ENCODE results near the gene KCNT2.
"Not testable (repeated sequence)": the region's sequence is repeated elsewhere in the genome, so short reads cannot be mapped to it uniquely, and the experiment has no call there.

Gene KCNT2

GRCh38 chr1:196323869-196324268 lies 284.4 kb downstream of the KCNT2 start:
- DNase-seq: no peak

DNA sequence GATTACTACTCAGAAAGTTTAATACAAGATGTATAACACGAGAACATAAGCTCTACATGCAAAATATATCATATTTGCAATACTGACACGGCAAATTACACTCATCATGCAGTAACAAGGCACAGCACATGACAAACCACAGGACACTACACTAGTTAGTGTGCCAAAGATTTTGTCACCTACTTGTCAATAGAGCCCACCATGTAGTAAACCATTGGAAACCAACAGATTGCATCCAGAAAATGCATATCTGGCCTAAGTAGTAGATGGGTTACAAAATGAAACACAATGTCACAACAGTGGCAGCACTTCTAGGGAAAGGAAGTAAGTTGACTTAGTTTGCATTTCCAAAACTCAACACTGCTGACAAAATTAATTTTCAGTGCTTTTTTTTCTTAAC lies 288.9 kb downstream of the KCNT2 start:
- no peak for DNase-seq

GRCh38 chr1:196317535-196318522 lies 290.4 kb downstream of the KCNT2 start:
- DNase-seq: peak in 13 of 58 donors; percentile 0 to 23 (median 8)

GRCh38 chr1:196312739-196313138 lies 295.5 kb downstream of the KCNT2 start:
- DNase-seq: no peak

DNA sequence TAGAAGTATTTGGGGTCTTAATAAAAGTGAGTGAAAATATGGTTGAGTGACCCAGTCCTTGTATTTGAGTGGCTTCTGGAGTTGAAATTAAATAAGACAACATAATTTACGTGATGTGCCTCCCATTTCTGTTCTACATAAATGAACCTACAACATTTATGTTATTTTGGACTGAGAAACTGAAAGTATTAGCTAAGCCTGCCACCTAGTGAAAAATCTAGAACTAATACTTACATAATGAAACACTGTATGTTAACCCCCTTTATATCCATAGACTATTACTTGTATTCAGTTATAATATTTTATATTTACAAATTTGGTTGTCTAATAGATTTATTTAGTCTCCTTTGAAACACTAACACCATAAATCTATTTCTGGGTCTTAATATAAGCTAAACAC lies 298.9 kb downstream of the KCNT2 start:
- peak in 1 of 58 donors; percentile 10 for DNase-seq

- no peak for DNase-seq
Observed at GRCh38 chr1:196308176-196308575, 300.1 kb downstream of the KCNT2 start.

- no peak for DNase-seq
Observed at GRCh38 chr1:196306421-196306820, 301.8 kb downstream of the KCNT2 start.

GRCh38 chr1:196305216-196305615 lies 303.0 kb downstream of the KCNT2 start:
- DNase-seq: peak in 1 of 58 donors; percentile 0

GRCh38 chr1:196302981-196303380 lies 305.3 kb downstream of the KCNT2 start:
- DNase-seq: no peak

- no peak for DNase-seq
Observed at GRCh38 chr1:196302420-196302819, 305.8 kb downstream of the KCNT2 start.

- DNase-seq: no peak
Observed at GRCh38 chr1:196295766-196296165, 312.5 kb downstream of the KCNT2 start.

DNA sequence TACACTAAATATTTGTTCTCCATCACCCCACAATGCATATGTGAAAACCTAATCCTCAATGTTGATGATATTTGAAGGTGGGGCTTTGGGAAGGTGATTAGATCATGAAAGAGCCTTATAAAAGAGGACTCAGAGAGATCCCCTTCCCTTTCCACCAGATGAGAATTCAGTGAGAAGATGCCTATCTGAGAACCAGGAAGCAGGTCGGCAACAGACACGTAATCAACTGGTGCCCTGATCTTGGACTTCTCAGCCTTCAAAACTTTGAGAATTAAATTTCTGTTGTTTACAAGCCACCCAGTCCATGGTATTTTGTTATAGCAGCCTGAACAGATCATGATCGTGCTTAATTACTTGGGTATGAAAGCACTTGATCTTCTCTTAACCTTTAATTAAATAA lies 329.4 kb downstream of the KCNT2 start:
- no peak for DNase-seq

DNA sequence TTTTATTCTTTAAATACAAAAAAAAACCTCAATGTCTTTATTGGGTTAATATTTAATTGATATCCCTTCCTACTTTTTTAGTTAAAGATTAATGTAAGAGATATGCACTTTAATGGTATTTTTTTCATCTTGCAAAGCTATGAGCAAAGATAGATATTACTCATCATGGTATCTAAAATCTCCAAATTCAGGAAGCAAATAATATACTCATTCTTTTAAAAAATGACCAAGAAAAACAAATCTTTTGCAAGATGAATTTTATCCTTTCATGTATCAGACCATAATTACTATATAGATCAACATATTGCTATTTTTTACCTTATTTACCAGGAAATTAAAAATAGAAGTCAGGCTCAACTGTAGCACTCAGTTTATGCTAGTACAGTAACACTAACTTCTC lies 330.4 kb downstream of the KCNT2 start:
- DNase-seq: no peak

GRCh38 chr1:196271212-196271947 lies 336.9 kb downstream of the KCNT2 start:
- DNase-seq: no peak

DNA sequence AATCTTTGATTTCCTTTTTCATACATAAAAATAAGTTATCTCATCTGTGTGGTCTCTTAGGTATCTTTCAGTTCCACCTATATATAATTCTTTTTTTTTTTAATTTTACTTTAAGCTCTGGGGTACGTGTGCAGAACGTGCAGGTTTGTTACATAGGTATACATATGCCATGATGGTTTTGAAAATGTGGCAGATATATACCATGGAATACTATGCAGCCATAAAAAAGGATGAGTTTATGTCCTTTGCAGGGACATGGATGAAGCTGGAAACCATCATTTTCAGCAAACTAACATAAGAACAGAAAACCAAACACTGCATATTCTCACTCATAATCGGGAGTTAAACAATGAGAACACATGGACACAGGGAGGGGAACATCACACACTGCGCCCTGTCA lies 345.2 kb downstream of the KCNT2 start:
- not testable (repeated sequence) for DNase-seq

DNA sequence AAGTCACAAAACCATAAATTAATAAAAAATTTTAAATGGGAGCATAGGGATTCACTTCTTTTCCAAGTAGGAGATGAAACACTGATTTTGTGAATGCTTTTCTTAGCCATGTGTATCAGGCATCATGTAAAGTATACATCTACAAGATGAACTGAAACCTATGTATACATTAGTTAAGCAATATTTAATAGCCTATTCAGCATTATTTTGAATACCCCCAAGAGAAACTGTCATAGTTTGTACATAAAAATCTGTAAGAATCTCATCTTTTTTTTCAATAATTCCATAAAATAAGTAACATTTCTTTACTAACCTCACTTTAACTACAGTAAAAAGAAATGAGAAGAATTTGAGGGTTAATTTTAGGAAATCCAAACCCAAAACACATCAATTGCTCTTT lies 348.0 kb downstream of the KCNT2 start:
- no peak for DNase-seq

DNA sequence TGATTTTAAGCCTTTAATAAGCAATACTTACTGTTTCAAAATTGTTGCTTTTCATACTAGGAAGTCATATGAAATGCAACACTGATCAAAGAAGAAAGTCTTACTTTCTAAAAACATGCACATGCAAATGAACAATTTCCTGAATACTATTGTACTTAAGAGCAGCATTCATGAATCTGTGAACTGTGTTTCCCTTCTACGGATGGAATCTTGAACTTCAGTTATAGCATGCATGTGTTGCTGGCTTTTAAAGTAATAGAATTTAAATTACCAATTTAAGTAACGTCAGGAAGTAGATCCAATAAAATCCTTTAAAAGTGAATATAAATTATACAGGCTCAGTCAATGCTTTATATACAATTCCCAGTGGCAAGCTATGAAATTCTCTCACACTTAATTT lies 348.9 kb downstream of the KCNT2 start:
- no peak for DNase-seq

DNA sequence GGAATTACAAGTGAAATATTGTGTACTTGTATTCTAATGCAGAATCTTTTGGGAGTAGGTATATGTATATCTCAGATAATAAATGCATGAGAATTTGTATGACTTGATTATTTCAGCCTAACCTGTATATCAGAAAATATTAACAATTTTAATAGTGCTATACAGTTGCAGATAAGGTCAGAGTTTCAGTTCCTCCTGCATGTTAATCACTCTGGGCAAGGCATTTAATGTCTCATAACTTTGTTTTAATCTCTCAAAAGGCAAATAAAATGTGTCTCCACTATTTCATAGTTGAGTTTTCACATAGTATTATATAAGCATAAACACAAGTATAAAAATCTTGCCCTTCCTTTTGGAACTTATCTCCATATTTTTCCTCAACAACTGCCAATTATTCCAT lies 352.5 kb downstream of the KCNT2 start:
- no peak for DNase-seq

DNA sequence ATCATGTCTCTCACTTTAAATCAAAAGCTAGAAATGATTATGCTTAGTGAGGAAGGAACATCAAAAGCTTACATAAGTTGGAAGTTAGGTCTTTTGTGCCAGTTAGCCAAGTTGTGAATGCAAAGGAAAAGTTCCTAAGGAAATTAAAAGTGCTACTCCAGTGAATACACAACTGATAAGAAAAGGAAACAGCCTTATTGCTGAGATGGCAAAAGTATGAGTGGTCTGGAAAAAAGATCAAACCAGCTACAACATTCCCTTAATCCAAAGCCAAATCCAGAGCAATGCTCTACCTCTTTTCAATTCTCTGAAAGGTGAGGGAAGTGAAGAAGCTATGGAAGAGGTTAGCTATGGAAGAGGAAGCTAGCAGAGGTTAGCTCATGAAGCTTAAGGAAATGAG lies 378.7 kb downstream of the KCNT2 start:
- no peak for DNase-seq

DNA sequence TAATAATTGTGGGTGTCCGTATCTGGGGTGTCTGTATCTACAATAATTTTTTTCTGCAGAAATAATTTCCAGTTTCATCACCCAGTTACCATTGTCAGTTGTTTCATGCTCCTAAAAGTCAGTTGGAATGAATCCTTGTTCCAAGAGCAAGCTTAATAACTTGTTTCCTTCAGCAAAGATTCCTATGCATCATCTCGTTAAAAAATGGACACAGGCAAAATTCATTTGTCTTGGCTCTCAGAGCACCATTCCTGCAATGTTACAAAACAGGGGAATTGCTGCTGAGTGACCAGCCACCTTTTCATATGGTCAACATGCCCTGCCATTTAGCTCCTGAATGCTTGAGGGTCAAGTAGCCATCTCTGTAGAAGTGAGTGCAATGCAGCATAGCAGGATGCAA lies 393.4 kb downstream of the KCNT2 start:
- no peak for DNase-seq

DNA sequence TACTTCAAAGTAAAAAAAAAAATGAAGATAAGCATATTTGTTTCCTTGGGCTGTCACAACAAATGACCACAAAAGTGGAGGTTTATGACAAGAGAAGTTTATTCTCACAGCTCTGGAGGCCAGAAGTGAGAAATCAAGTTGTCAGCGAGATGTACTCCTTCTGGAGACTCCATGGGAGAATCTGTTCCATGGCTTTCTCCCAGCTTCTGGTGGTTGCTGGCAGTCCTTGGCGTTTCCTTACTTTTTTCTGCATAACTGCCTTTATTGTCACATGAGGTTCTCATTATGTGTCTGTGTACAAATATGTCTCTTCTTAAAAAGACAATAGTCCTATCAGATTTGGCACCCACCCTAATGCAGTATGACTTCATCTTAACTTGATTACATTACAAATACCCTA lies 398.3 kb downstream of the KCNT2 start:
- no peak for DNase-seq

DNA sequence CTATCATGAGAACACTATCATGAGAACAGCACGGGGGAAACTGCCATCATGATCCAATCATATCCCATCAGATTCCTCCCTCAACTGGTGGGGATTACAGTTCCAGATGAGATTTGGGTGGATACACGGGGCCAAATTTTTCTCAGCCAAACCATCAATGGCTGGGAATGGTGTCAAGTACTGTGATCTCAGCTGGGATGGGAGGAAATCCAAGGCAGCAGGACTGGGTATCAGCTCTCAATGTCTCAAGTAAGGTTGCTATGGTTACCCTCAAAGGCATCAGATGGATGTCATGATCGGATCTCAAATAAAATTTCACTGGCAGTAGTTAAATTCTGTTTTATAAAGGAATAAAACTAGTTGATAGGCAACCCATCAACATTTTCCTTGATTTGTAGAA lies 399.0 kb downstream of the KCNT2 start:
- peak in 1 of 58 donors; percentile 0 for DNase-seq
